Cardiac muscle cell (in vitro differentiated cells and primary cell): ENCODE measurements around the gene ANKRD11. TPM values are rescaled to one million over a fixed set of nuclear protein-coding genes. Genes with fewer than 3 reads are reported as not detected.
"Not testable (repeated sequence)": the region's sequence is repeated elsewhere in the genome, so short reads cannot be mapped to it uniquely, and the experiment has no call there.

ENCODE experiments used
- DNase-seq, 2 donors: peaks; one replicate each; pipeline versions ENCODE4 v3.0.0 to v3.0.0-alpha.2; 2010 to 2017; ENCODE audit warnings: low read depth in 1 of 2, low spot score in 1 of 2
- H3K27ac ChIP-seq: fragments of 200-600 bp; sonication (generic); 2 replicates; pipeline ENCODE4 v1.5.1; 2016
- H3K27me3 ChIP-seq: fragments of 200-600 bp; sonication (generic); 2 replicates; pipeline ENCODE4 v1.6.0; 2016; ENCODE audit warnings: control low read depth
- H3K36me3 ChIP-seq: fragments of 200-600 bp; sonication (generic); 2 replicates; pipeline ENCODE4 v1.5.1; 2016; ENCODE audit warnings: control low read depth
- H3K4me1 ChIP-seq: fragments of 200-600 bp; sonication (generic); 2 replicates; pipeline ENCODE4 v1.8.1; 2017; ENCODE audit warnings: low read depth, mild to moderate bottlenecking, mixed run types
- H3K4me3 ChIP-seq: fragments of 200-600 bp; sonication (generic); 2 replicates; pipeline ENCODE4 v1.5.1; 2016; ENCODE audit warnings: mild to moderate bottlenecking
- H3K9me3 ChIP-seq: fragments of 200-600 bp; sonication (generic); 2 replicates; pipeline ENCODE4 v1.5.1; 2017; ENCODE audit warnings: low read depth, mild to moderate bottlenecking, control low read depth
- CTCF ChIP-seq: IDR thresholded peaks from 2 replicates; pipeline ENCODE4 v1.5.1; 2012; ENCODE audit warnings: low read depth, mild to moderate bottlenecking, low read length
- polyA plus RNA-seq: library from polyadenylated mRNA; unstranded; fragments of >200 nt; fragmentation: Nextera tagmentation; extraction: Ambion mirVana; gene quantifications from 2 replicates; pipeline ENCODE4 v1.2.1, GENCODE V29; 2016
- total RNA-seq: library from RNA; depleted of rRNA; stranded (reverse); fragments of >200 nt; gene quantifications from 2 replicates; pipeline ENCODE4 v1.2.3, GENCODE V29; 2016

ANKRD11 gene
- total and polyA plus RNA-seq, 2 experiments from 2014 or later, result 111 to 131 TPM

GRCh38 chr16:89331371-89332109 lies 158.8 kb downstream of the ANKRD11 start:
- no peak for TF ChIP-seq CTCF
- Histone ChIP-seq H3K27me3 (no peaks in the 10 kb centered on the region), H3K27ac (no peak overlapping the region), H3K36me3 (no peaks in the 10 kb centered on the region), H3K4me1 (peaks cover 44% of the 10 kb centered on the region), H3K9me3 (no peaks in the 10 kb centered on the region), H3K4me3 (no peak overlapping the region)
- DNase-seq, result no peak

DNA sequence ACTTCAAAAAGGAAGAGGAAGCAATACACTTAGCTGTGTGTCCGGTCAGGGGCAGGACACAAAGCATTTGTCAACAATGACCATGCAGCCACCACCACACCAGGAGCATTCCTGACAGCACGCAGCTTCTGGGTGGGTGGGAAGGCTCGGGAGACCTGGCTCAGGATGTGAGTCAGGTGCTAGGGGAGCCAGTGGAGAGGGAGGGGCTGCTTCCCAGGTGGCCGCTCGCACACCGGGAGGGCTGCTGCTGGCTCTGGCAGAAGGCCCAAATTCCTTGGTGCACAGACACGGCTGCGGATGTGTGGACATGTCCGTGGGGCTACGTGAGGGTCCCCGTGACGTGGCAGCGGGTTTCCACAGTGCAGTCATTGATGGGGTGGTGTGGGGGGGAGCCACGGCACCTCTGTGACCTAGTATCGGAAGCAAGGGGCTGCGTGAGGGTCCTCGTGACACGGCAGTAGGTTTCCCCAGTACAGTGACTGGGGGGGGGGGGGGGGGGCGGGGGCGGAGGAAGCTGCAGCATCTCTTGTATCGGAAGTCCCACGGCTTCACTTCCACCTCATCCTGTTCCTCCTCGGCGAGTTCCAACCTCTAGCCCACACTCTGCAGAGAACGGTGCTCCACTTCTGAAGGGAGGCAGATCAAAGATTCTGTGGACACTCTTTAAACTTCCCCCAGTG lies 160.0 kb downstream of the ANKRD11 start:
- Histone ChIP-seq H3K9me3 (no peaks in the 10 kb centered on the region), H3K27ac (no peak overlapping the region), H3K4me3 (no peak overlapping the region), H3K4me1 (peaks cover 44% of the 10 kb centered on the region), H3K36me3 (no peaks in the 10 kb centered on the region), H3K27me3 (no peaks in the 10 kb centered on the region)
- no peak for TF ChIP-seq CTCF
- peak in 1 of 2 donors; percentile 36 for DNase-seq

DNA sequence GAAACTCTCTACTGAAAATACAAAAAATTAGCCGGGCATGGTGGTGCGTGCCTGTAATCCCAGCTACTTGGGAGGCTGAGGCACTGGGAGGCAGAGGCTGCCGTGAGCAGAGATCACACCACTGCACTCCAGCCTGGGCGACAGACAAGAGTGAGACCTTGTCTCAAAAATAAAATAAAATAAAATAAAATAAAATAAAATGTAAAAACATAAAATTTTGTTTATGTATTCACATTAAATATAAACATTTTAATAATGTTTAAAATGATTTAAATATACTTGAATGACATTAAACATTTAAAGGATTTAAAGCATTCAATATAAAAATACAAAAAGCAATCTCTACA lies 160.6 kb downstream of the ANKRD11 start:
- H3K9me3 ChIP-seq, H3K36me3 ChIP-seq, DNase-seq, H3K4me3 ChIP-seq, H3K27me3 ChIP-seq, H3K27ac ChIP-seq: not testable (repeated sequence)
- peaks cover 44% of the 10 kb centered on the region for H3K4me1 ChIP-seq

DNA sequence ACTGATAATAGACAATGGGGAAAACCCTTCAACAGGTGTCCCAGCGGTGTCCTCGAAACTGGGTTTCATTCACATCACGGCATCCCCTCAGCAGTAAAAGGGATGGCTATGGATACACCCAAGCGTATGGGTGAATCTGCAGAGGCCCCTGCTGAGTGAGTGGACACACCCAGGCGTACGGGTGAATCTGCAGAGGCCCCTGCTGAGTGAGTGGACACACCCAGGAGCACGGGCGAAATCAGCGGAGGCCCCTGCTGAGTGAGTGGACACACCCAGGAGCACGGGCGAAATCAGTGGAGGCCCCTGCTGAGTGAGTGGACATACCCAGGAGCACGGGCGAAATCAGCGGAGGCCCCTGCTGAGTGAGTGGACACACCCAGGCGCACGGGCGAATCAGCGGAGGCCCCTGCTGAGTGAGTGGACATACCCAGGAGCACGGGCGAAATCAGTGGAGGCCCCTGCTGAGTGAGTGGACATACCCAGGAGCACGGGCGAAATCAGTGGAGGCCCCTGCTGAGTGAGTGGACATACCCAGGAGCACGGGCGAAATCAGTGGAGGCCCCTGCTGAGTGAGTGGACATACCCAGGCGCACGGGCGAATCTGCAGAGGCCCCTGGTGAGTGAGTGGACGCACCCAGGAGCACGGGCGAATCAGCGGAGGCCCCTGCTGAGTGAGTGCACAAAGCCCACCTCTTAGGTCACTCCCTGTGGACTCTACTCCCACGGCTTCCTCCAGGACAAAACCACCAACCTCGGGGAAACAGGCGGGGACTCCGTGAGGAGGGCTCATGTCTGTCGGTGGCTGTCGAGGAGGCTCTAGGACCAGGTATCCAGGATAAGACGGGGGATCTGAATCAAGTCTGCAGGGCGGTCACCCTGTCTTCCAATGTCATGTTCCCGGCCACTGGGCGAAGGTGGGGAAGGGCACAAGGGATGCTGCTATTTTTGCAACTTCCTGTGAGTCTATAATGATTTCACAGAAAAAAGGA lies 161.7 kb downstream of the ANKRD11 start:
- not testable (repeated sequence) for DNase-seq, H3K27ac ChIP-seq, H3K9me3 ChIP-seq, H3K27me3 ChIP-seq, H3K36me3 ChIP-seq, H3K4me3 ChIP-seq
- peaks cover 41% of the 10 kb centered on the region for H3K4me1 ChIP-seq

GRCh38 chr16:89326721-89327120 lies 163.6 kb downstream of the ANKRD11 start:
- no peaks in the 10 kb centered on the region for H3K27me3 ChIP-seq
- no peak overlapping the region for H3K4me3 ChIP-seq
- no peaks in the 10 kb centered on the region for H3K36me3 ChIP-seq
- TF ChIP-seq CTCF, result no peak
- peak overlapping the region; percentile 95 for H3K27ac ChIP-seq
- no peaks in the 10 kb centered on the region for H3K9me3 ChIP-seq
- DNase-seq, result no peak
- H3K4me1 ChIP-seq, result peaks cover 47% of the 10 kb centered on the region

GRCh38 chr16:89325861-89326471 lies 164.4 kb downstream of the ANKRD11 start:
- H3K4me3 ChIP-seq, result no peak overlapping the region
- peak overlapping the region; percentile 95 for H3K27ac ChIP-seq
- peaks cover 55% of the 10 kb centered on the region for H3K4me1 ChIP-seq
- H3K27me3 ChIP-seq, result no peaks in the 10 kb centered on the region
- DNase-seq, result peak; percentile 76 to 83
- H3K9me3 ChIP-seq, result no peaks in the 10 kb centered on the region
- TF ChIP-seq CTCF, result no peak
- no peaks in the 10 kb centered on the region for H3K36me3 ChIP-seq
